Motor neuron (in vitro differentiated cells): ENCODE measurements around the gene TXK. TPM values are rescaled to one million over a fixed set of nuclear protein-coding genes. Genes with fewer than 3 reads are reported as not detected.

ENCODE experiments used
- ATAC-seq, 8 experiments: fragments of 200-7000 bp; cut with Tn5 transposase; replicated peaks in 6 of 8; 2 replicates each; pipeline ENCODE4 v1.8.0; 2021; ENCODE audit warnings: mild to moderate bottlenecking in 8 of 8, moderate library complexity in 8 of 8
- H3K27ac ChIP-seq, 2 donors: fragments of 250-450 bp; sonication (Bioruptor Pico); 2 replicates each; pipeline ENCODE4 v1.9.0; 2021; ENCODE audit warnings: antibody characterized with exemption in 2 of 2, mild to moderate bottlenecking in 2 of 2, moderate library complexity in 1 of 2
- H3K4me1 ChIP-seq, 2 donors: fragments of 250-450 bp; sonication (Bioruptor Pico); replicated peaks in 1 of 2; 2 replicates each; pipeline ENCODE4 v1.6.1; 2021; ENCODE audit warnings: antibody characterized with exemption in 2 of 2, mild to moderate bottlenecking in 2 of 2, moderate library complexity in 1 of 2
- H3K4me3 ChIP-seq, 5 donors: fragments of 250-450 bp; sonication (Bioruptor Pico); 2 replicates each; pipeline ENCODE4 v1.9.0; 2021; ENCODE audit warnings: antibody characterized with exemption in 5 of 5, mild to moderate bottlenecking in 5 of 5, moderate library complexity in 4 of 5
- WGBS, 10 experiments: fragments of 450-650 bp; shearing (Covaris generic); methylation state at CpG; one replicate each; pipeline ENCODE4 v1.0.0; 2022; 5-methylcytosine and 5-hydroxymethylcytosine counted together
- in situ Hi-C, 9 experiments: fragments of 400-800 bp; cut with MboI; loops; one replicate each; pipeline ENCODE4 v1.15.0; 2021; ENCODE audit warnings: low sequenced_read_pairs in 9 of 9, low pct_unique_long_range_greater_than_20kb in 2 of 9; ENCODE audit not compliant: unreplicated experiment in 9 of 9
- total RNA-seq, 8 experiments: library from RNA; unstranded; fragments of 300-600 nt; gene quantifications; 2 replicates each; pipeline versions ENCODE4 v1.2.3 to v1.2.4, GENCODE V29; 2022

The TXK gene
- total RNA-seq, 8 experiments from 2014 or later, result 0.05 to 0.85 (median 0.48) TPM; not detected in 2

DNA sequence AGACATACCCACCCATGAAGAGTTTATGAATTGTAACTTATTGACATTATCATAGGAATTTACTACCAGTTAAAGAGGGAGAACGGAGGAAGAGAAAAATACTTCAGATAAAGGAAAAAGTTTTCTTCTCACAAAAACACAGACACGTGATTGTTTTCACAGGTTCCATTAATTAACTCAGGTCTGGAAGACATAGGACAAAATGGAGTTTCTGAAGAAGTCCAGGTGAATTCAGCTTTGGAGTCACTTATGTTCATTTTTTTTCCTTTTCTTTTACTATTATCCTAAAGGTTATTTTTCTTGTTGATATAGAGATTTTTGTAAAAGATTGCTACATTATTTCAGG is 97.0 kb downstream of the TXK start:
- in situ Hi-C loops, result no loop called here
- Histone ChIP-seq H3K4me1 (no peaks in the 10 kb centered on the region), H3K4me3 (no peak overlapping the region), H3K27ac (no peak overlapping the region)
- no peak for ATAC-seq
- WGBS, 10 experiments, result 44 to 92% (median 80%) methylated on average over 2 of the region's 2 CpGs; no CpG with 5 or more reads in 2 of the 10 experiments

DNA sequence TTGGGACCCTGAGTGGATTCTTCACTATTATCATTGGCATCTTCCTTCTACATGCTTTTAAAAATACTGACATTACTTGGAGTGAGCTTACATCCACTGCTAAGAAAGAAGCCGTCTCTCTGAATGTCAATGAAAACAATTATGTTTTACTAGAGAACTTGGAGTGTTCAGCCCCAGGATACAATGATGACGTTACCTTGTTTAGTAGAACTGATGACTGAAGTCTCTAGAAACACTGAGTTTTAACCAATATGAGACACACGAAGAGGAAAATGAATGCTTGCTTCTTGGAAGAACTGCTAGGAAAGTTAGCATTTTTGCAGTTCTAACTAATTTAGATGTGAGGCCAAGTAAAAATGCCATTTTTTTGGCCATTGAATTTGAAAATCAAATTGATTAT is 98.1 kb downstream of the TXK start:
- 32 to 100% (median 83%) methylated on average over 1 to 3 of the region's 3 CpGs; no CpG with 5 or more reads in 1 of the 10 experiments for WGBS, 10 experiments
- Histone ChIP-seq H3K4me1 (no peaks in the 10 kb centered on the region), H3K4me3 (no peak overlapping the region), H3K27ac (no peak overlapping the region)
- in situ Hi-C loops, result no loop called here
- ATAC-seq, result no peak

DNA sequence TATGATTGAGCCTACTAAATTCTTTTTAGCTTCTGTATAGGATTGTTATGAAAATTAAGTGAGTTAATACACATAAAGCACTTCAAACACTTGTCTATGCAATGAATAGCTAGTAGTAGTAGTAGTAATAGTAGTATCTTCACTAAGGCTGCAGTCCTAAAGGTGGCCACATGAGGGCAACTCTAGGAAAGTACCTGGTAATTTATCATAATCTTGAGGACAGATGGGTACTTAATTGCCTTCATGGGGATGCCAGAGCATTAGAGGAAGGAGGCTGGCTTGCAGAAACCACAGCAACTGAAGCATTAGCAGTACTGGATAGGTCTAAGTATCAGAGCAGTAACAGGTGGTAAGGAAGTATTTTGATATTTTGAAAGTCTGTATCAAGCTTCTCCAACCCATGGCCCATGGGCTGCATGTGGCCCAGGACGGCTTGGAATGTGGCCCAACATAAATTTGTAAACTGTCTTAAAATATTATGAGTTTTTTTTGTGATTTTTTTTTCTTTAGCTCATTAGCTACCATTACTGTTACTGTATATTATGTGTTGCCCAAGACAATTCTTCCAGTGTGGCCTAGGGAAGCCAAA is 100.1 kb downstream of the TXK start:
- in situ Hi-C loops, result no loop called here
- H3K27ac ChIP-seq, result no peak overlapping the region
- WGBS, 10 experiments, result 40 to 100% (median 100%) methylated on average over 1 of the region's 1 CpG; no CpG with 5 or more reads in 3 of the 10 experiments
- H3K4me1 ChIP-seq, result no peaks in the 10 kb centered on the region
- ATAC-seq, result peak in 2 of 8 experiments; percentile 35 to 60
- no peak overlapping the region for H3K4me3 ChIP-seq

- in situ Hi-C loops, result no loop called here
- no peak overlapping the region for H3K4me3 ChIP-seq
- no peak overlapping the region for H3K27ac ChIP-seq
- no peaks in the 10 kb centered on the region for H3K4me1 ChIP-seq
- no peak for ATAC-seq
Observed at GRCh38 chr4:48033412-48033811, 100.6 kb downstream of the TXK start.

DNA sequence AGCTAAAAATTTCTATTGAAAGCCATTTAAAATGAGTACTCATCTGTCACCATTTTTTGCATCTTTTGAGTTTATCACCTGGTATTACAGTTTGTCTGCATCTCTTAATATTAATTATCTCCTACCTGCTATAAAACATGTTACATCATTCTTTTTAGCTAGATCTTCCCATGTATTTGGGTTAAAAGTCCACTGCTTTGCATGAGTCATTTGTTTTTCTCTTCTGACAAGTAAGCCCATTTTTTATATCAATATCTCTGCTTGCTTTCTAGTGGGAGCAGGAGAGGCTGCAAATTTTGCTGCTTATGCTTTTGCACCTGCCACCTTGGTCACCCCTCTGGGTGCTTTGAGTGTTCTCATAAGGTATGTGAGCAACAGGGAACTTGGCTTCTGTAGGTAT is 101.3 kb downstream of the TXK start:
- no peaks in the 10 kb centered on the region for H3K4me1 ChIP-seq
- no peak overlapping the region for H3K27ac ChIP-seq
- ATAC-seq, result no peak
- in situ Hi-C loops, result no loop called here
- H3K4me3 ChIP-seq, result no peak overlapping the region

GRCh38 chr4:48031802-48032525 is 102.1 kb downstream of the TXK start:
- H3K4me3 ChIP-seq, result no peak overlapping the region
- no peak overlapping the region for H3K27ac ChIP-seq
- in situ Hi-C loops, result no loop called here
- ATAC-seq, result no peak
- H3K4me1 ChIP-seq, result no peaks in the 10 kb centered on the region
- 60 to 100% (median 88%) methylated on average over 1 to 10 of the region's 12 CpGs for WGBS, 10 experiments

GRCh38 chr4:48030470-48030869 is 103.6 kb downstream of the TXK start:
- H3K4me1 ChIP-seq, result no peaks in the 10 kb centered on the region
- H3K4me3 ChIP-seq, result no peak overlapping the region
- H3K27ac ChIP-seq, result no peak overlapping the region
- in situ Hi-C loops, result no loop called here
- no peak for ATAC-seq
- WGBS, 10 experiments, result 10 to 50% (median 23%) methylated on average over 1 to 3 of the region's 3 CpGs; no CpG with 5 or more reads in 2 of the 10 experiments

DNA sequence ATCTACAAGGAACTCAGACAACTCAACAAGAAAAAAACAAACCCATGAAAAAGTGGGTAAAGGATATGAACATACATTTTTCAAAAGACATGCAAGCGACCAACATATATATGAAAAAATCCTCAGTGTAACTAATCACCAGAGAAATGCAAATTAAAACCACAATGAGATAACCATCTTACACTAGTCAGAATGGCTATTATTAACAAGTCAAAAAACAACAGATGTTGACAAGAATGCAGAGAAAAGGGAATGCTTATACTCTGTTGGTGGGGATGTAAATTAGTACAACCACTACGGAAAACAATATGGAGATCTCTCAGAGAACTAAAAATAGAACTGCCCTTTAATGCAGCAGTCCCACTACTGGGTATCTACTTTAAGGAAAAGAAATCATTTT is 105.4 kb downstream of the TXK start:
- WGBS, 10 experiments, result 0 to 33% (median 17%) methylated on average over 1 to 2 of the region's 2 CpGs; no CpG with 5 or more reads in 2 of the 10 experiments
- in situ Hi-C loops, result no loop called here
- ATAC-seq, result peak in 4 of 8 experiments; percentile 47 to 84 (median 60)

DNA sequence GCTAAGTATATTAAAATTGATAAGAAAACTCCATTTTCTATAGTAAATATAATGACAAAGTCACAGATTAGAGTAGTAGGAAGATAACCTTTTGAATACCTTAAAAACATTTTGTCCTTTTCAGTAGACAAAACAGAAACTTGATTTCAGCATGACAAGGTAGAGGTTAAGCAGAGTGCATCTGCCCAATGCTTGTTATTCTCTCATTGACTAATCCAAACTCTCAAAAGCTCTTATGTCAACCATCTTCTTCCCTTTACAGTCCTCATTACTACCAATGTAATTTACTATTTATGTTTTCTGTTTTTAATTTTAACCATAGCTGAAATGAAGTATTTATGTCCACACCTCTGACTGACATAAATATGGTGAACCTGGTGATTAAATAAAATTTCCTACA is 106.4 kb downstream of the TXK start:
- no peak overlapping the region for H3K4me3 ChIP-seq
- ATAC-seq, result no peak
- in situ Hi-C loops, result no loop called here
- no peaks in the 10 kb centered on the region for H3K4me1 ChIP-seq
- H3K27ac ChIP-seq, result no peak overlapping the region

More for the DNA sequence above, 105.4 kb downstream of the TXK start:
- no peaks in the 10 kb centered on the region for H3K4me1 ChIP-seq
- H3K4me3 ChIP-seq, result no peak overlapping the region
- no peak overlapping the region for H3K27ac ChIP-seq

- no peak overlapping the region for H3K27ac ChIP-seq
- in situ Hi-C loops, result no loop called here
- H3K4me1 ChIP-seq, result no peaks in the 10 kb centered on the region
- no peak overlapping the region for H3K4me3 ChIP-seq
- WGBS, 10 experiments, result 9 to 89% (median 50%) methylated on average over 1 to 2 of the region's 2 CpGs; no CpG with 5 or more reads in 3 of the 10 experiments
- peak in 5 of 8 experiments; percentile 16 to 74 (median 46) for ATAC-seq
Observed at GRCh38 chr4:48025005-48025404, 109.0 kb downstream of the TXK start.

DNA sequence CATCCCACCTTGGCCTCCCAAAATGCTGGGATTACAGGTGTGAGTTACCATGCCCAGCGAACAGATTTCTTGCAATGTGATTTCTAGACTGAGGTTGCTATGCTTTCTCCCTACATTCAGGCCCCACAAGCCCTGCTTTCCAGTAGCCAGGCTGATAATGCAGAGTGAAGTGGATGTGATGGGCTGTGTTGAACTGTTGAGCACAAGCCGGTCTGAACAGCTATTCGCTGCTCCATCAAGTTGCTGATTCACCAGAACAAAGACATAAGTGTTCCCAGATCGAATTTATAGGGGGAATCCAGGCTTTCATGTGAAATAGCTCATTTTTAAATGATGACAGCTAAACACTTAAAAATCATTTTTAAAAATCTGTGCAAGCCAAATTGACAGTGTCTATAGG is 109.5 kb downstream of the TXK start:
- ATAC-seq, result peak in 2 of 8 experiments; percentile 27 to 46
- H3K27ac ChIP-seq, result no peak overlapping the region
- H3K4me3 ChIP-seq, result no peak overlapping the region
- no peaks in the 10 kb centered on the region for H3K4me1 ChIP-seq
- in situ Hi-C loops, result no loop called here
- WGBS, 10 experiments, result 0 to 100% (median 63%) methylated on average over 1 to 4 of the region's 4 CpGs; no CpG with 5 or more reads in 1 of the 10 experiments

DNA sequence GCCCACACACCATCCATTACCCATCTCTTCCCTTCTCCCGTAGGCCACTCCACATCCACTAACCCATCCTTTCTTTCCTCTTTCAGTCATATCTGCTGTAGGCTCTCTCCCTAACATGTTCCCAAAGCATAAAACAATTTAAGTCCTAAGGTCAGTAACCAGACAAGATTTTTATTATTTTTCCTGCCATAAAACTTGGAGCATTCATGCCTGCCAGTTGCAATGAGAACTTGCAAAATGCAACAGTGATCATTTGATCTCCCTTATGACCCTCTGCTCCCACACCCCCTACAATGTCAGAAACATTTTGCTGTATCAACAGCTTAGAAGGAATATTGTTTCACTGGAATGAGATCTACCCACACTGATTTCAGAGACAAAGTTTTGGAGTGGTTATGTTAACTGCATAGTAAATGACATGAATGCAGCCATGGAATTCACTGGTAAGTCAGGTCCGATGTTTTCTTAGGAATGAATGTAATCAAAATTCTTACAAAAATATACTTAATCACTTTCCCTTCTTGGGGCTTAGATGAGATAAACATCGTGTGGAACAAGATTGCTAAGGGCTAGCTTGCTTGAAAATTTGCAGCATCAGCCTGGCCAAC is 111.8 kb downstream of the TXK start:
- Histone ChIP-seq H3K27ac (no peak overlapping the region), H3K4me1 (no peaks in the 10 kb centered on the region), H3K4me3 (no peak overlapping the region)
- in situ Hi-C loops, result no loop called here
- ATAC-seq, result no peak
- 35 to 93% (median 77%) methylated on average over 2 to 3 of the region's 3 CpGs; no CpG with 5 or more reads in 3 of the 10 experiments for WGBS, 10 experiments

DNA sequence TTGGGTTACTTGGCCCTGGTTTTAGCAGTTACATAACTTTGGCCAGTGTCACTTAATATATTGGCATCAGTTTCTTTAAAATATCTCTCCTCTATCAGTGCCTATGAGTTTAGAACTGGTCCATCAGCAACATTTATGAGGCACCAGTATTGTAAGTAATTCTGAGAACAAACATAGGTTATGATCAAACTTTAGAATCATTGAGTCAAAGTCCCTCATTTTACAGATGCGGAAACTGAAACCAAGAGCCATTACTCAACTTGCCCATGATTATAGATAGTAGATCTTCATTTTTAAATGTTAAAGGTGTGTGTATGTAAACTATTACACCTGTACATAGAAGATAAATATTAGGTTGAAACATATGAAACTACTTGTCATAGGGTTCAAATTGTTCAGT is 113.0 kb downstream of the TXK start:
- H3K27ac ChIP-seq, result no peak overlapping the region
- ATAC-seq, result no peak
- H3K4me1 ChIP-seq, result no peaks in the 10 kb centered on the region
- in situ Hi-C loops, result no loop called here
- H3K4me3 ChIP-seq, result no peak overlapping the region
- WGBS, 10 experiments, result 0 to 100% (median 69%) methylated on average over 1 of the region's 1 CpG; no CpG with 5 or more reads in 2 of the 10 experiments

DNA sequence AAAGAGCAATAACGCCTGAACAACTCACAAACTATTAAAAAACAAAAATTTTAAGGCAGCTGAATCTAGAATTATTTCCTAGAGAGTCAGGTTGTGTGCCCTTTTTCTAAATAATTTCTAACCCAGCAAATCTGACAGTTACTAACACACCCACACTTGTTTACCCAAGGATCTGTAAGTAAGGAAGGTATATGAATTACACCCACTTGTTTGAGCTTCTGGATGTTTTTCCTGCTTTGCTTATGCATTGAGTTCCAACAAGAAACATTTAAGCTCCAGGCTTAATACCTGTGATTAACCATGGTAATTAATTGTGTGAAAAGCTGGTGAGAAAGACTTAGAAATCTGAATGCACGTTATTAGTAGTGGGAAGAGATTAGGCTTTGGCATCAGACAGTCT is 115.9 kb downstream of the TXK start:
- no peak overlapping the region for H3K27ac ChIP-seq
- WGBS, 10 experiments, result 37 to 100% (median 73%) methylated on average over 1 to 2 of the region's 2 CpGs
- no peak for ATAC-seq
- in situ Hi-C loops, result no loop called here
- no peak overlapping the region for H3K4me3 ChIP-seq
- H3K4me1 ChIP-seq, result no peaks in the 10 kb centered on the region
